Measurements from ENCODE around the gene WDFY2. TPM values are rescaled to one million over a fixed set of nuclear protein-coding genes. Genes with fewer than 3 reads are reported as not detected.

WDFY2 gene
- total RNA-seq, 1 experiment from 2014 or later = 26.4 TPM

DNA sequence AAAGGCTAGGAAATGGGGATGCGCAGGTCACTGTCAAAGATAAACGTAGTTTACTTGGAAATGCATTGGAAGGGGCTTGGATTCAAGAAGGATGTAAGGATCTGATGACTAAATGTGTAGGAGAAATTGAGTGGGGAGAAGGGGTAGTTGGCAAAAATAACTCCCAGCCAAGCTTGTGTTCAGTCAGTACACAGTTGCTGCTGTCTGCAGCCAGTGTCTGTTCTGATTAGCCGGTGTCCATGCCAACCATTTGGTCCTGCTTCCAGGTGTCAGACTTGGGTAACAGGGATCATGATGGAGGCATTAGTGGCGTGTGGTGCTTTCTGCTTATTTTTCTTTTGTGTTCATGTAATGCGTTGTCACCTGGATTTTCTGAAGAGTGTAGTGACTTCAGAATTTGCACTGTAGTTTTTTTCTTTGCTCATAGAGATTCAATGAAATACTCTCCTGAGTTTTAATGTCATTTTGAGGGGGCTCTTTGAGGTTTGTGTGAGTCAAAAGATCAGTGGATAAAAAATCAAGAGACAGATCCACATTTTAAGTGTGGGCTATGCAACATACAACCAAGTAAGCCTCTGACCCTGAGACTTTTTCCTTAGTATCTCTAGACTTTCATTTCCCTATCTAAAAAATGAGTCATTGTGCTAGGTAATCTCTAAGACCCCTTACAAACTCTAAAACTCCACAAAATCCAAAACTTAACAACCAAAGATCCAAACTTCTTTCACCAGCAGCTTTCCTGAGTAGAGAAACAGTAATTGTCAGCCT is 103.9 kb downstream of the WDFY2 start:
- H2BK5ac ChIP-seq (ENCODE audit: insufficient read length, low read length) = no peak overlapping the region
- H3K56ac ChIP-seq (ENCODE audit: insufficient read length, low read depth, low read length) = no peak overlapping the region
- H3K4me1 ChIP-seq (ENCODE audit: insufficient read depth, low read length) = no peaks in the 10 kb centered on the region; the same call in 1 of the 2 replicates
- no peak overlapping the region for H3K27ac ChIP-seq (ENCODE audit: insufficient read length, low read depth, low read length)
- H2AFZ ChIP-seq (ENCODE audit: low read length) = no peak overlapping the region
- Mint-ChIP-seq H3K27me3 (ENCODE audit: low read depth) (no peaks in the 10 kb centered on the region), H3K27ac (peak overlapping the region in 2 of 3 experiments; percentile 12 to 51; a peak in 4 of 7 replicates), H3K36me3 (ENCODE audit: insufficient read depth in 1 of 3, low read depth in 3 of 3) (peaks cover 2 to 4% (median 3%) of the 10 kb centered on the region in 3 experiments; a peak in 4 of 7 replicates), H3K4me1 (peaks cover 34 to 42% of the 10 kb centered on the region in 2 experiments), H3K4me3 (no peak overlapping the region), H3K9me3 (peaks cover 3 to 4% of the 10 kb centered on the region in 2 experiments; a peak in 3 of 5 replicates)
- no peaks in the 10 kb centered on the region for H3K79me1 ChIP-seq (ENCODE audit: insufficient read depth, low read depth, low read length, poor library complexity, severe bottlenecking)
- no peak overlapping the region for H2BK15ac ChIP-seq (ENCODE audit: low read depth, low read length)
- no peak overlapping the region for H3K9ac ChIP-seq (ENCODE audit: extremely low read depth, insufficient read length, low read length)
- H4K20me1 ChIP-seq (ENCODE audit: control insufficient read depth, insufficient read depth, insufficient read length) = no peaks in the 10 kb centered on the region
- H3K23ac ChIP-seq (ENCODE audit: insufficient read length, low read depth, low read length) = no peak overlapping the region
- H3K18ac ChIP-seq (ENCODE audit: insufficient read length, low read depth, low read length) = no peak overlapping the region
- TF ChIP-seq, protein P1, sequence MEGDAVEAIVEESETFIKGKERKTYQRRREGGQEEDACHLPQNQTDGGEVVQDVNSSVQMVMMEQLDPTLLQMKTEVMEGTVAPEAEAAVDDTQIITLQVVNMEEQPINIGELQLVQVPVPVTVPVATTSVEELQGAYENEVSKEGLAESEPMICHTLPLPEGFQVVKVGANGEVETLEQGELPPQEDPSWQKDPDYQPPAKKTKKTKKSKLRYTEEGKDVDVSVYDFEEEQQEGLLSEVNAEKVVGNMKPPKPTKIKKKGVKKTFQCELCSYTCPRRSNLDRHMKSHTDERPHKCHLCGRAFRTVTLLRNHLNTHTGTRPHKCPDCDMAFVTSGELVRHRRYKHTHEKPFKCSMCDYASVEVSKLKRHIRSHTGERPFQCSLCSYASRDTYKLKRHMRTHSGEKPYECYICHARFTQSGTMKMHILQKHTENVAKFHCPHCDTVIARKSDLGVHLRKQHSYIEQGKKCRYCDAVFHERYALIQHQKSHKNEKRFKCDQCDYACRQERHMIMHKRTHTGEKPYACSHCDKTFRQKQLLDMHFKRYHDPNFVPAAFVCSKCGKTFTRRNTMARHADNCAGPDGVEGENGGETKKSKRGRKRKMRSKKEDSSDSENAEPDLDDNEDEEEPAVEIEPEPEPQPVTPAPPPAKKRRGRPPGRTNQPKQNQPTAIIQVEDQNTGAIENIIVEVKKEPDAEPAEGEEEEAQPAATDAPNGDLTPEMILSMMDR (conservative IDR thresholded peaks at IDR 0.05) = no peak
- no peak overlapping the region for H2BK20ac ChIP-seq (ENCODE audit: low read depth, low read length, poor library complexity, severe bottlenecking)
- H3K14ac ChIP-seq (ENCODE audit: insufficient read depth, low read length) = no peak overlapping the region
- H3K79me2 ChIP-seq (ENCODE audit: insufficient read depth, low read length) = 0 out of 2 replicates have a peak, but pooled peaks cover 2% of the 10 kb centered on the region
- H3K27me3 ChIP-seq (ENCODE audit: insufficient read depth, low read length) = no peaks in the 10 kb centered on the region
- H3K9me3 ChIP-seq (ENCODE audit: control insufficient read depth, low read depth, low read length) = no peaks in the 10 kb centered on the region
- WGBS (ENCODE audit: extremely low coverage, insufficient read length, low lambda C conversion rate) = no CpG with 5 or more reads among the region's 5 CpGs
- no peak overlapping the region for H4K91ac ChIP-seq (ENCODE audit: insufficient read length, low read depth, low read length)
- no peak overlapping the region for H3K4ac ChIP-seq (ENCODE audit: low read depth, low read length)
- no peaks in the 10 kb centered on the region for H3K23me2 ChIP-seq (ENCODE audit: insufficient read length, low read depth, low read length, poor library complexity, severe bottlenecking)
- H2AK5ac ChIP-seq (ENCODE audit: insufficient read length, low read length) = no peak overlapping the region
- no peak overlapping the region for H4K8ac ChIP-seq (replicated peaks; ENCODE audit: insufficient read length, low read depth, low read length)
- H4K5ac ChIP-seq (ENCODE audit: insufficient read length, low read depth, low read length) = no peak overlapping the region
- no peak overlapping the region for H3T11ph ChIP-seq (ENCODE audit: low read length)
- no peak overlapping the region for H3K4me2 ChIP-seq (ENCODE audit: insufficient read depth, insufficient read length, low read length)
- no peak overlapping the region for H2BK120ac ChIP-seq (ENCODE audit: low read depth, low read length, poor library complexity, severe bottlenecking)
- no peak for DNase-seq
- no peak overlapping the region for H2BK12ac ChIP-seq (ENCODE audit: insufficient read length, low read depth, low read length)
